ENCODE data around the gene SLC6A16.
"Not testable (repeated sequence)": the region's sequence is repeated elsewhere in the genome, so short reads cannot be mapped to it uniquely, and the experiment has no call there.

Gene SLC6A16

DNA sequence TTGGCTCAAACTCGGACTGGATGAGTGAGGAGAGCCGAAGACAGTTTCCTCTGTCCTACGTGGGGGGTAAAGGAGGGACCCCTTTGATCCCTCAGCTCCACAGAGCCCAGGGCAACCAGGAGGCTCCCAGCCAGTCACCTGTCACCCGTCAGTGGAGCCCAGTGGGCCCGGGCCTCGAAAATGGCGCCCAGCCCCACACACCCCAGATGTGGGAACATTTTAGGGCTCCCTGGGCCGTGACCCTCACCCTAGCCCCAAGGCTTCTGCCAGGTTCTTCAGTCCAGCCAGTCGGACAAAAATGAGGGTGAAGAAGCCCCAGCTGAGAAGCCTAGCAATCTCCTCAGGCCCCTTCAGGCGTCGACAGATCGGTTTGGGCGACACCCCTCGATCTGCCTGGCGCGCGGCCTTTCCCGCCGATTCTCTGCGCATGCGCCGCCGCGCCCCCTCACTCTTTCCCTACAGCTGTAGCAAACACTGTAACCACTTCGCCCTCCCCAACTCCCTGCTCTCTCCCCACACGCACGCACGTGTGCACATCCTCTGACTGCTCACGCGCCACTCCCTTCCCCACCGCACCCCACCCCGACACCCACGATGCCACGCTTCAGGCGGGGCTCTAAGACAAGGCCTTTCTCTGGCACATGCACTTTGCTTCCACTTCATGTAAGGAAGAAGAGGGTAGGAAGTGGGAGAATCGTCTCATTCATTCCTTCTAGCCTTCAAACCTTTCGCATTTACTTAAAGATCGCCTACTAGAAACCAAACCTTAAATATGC lies at the start of gene SLC6A16:
SLC6A16 (minus strand) TSS at position 391 of the 776 bp plus-strand sequence. CDS start 13,844 bp downstream, outside the sequence.
- no peaks in the 10 kb centered on the region for H3K9me3 ChIP-seq (ENCODE audit: control insufficient read depth, insufficient read depth, low read length)
- H3K4me1 ChIP-seq (ENCODE audit: insufficient read depth, low read length), result no peaks in the 10 kb centered on the region
- no peaks in the 10 kb centered on the region; the same call in 1 of the 2 replicates for H3K36me3 ChIP-seq (ENCODE audit: insufficient read depth, low read length)
- H3K9ac ChIP-seq (ENCODE audit: low read depth, low read length), result no peak within 1 kb of the TSS

GRCh38 chr19:49373174-49373573 lies 48.2 kb upstream of the SLC6A16 start:
- H3K9me3 ChIP-seq (ENCODE audit: control insufficient read depth, insufficient read depth, low read length), result peaks cover 14% of the 10 kb centered on the region
- not testable (repeated sequence) for H3K36me3 ChIP-seq (ENCODE audit: insufficient read depth, low read length); H3K4me1 ChIP-seq (ENCODE audit: insufficient read depth, low read length); H3K9ac ChIP-seq (ENCODE audit: low read depth, low read length)

DNA sequence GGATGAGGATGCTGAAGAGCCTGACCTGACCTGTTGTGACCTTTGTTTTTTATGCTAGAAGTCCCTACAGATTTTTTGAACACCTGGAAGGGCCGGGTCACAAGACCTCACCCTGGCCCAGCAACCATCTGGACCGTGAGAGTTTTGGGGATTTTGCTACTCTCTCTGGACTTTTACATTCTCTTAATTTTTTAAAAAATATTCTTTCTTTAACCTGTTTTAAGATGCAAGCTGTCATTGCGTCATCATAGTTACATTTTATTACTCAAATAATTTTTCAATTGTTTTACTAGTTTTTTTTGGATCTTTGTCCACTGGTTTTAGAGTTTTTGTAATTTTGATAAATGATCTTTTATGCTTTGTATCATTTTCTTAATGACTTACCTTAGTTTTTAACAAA lies 46.2 kb upstream of the SLC6A16 start:
- H3K9me3 ChIP-seq (ENCODE audit: control insufficient read depth, insufficient read depth, low read length), result peaks cover 14% of the 10 kb centered on the region
- H3K9ac ChIP-seq (ENCODE audit: low read depth, low read length), result no peak overlapping the region
- H3K4me1 ChIP-seq (ENCODE audit: insufficient read depth, low read length), result no peaks in the 10 kb centered on the region
- H3K36me3 ChIP-seq (ENCODE audit: insufficient read depth, low read length), result no peaks in the 10 kb centered on the region

- H3K9me3 ChIP-seq (ENCODE audit: control insufficient read depth, insufficient read depth, low read length), result peaks cover 14% of the 10 kb centered on the region
Measured at GRCh38 chr19:49368711-49369358, 43.8 kb upstream of the SLC6A16 start.

GRCh38 chr19:49366110-49366509 lies 41.1 kb upstream of the SLC6A16 start:
- H3K9ac ChIP-seq (ENCODE audit: low read depth, low read length), result no peak overlapping the region
- no peaks in the 10 kb centered on the region for H3K36me3 ChIP-seq (ENCODE audit: insufficient read depth, low read length)
- H3K4me1 ChIP-seq (ENCODE audit: insufficient read depth, low read length), result no peaks in the 10 kb centered on the region; the same call in 1 of the 2 replicates
- H3K9me3 ChIP-seq (ENCODE audit: control insufficient read depth, insufficient read depth, low read length), result peaks cover 14% of the 10 kb centered on the region

More at GRCh38 chr19:49368711-49369358, 43.8 kb upstream of the SLC6A16 start:
- Histone ChIP-seq H3K9ac (ENCODE audit: low read depth, low read length) (no peak overlapping the region), H3K4me1 (ENCODE audit: insufficient read depth, low read length) (no peaks in the 10 kb centered on the region; the same call in 1 of the 2 replicates), H3K36me3 (ENCODE audit: insufficient read depth, low read length) (no peaks in the 10 kb centered on the region)

DNA sequence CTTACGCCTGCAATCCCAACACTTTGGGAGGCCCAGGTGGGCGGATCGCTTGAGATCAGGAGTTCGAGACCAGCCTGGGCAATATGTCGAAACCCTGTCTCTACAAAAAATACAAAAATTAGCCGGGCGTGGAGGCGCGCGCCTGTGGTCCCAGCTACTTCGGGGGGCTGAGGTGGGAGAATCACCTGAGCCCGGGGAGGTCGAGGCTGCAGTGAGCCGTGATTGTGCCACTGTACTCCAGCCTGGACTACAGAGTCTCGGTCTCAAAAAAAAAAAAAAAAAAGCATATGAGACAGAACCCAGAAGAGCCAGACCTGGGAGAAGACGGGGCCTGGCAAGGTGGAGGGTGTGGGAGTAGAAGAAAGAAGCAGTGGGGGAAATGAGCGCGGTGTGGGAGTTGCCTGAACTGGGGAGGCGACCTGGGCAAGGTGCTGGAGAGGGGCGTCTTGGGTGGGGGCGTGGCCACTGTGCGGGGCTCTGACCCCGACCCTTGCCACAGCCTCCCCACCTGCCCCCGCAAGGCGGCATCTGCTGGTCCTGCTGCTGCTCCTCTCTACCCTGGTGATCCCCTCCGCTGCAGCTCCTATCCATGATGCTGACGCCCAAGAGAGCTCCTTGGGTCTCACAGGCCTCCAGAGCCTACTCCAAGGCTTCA lies 39.2 kb upstream of the SLC6A16 start:
- no peaks in the 10 kb centered on the region for H3K36me3 ChIP-seq (ENCODE audit: insufficient read depth, low read length)
- peak overlapping the region; percentile 49; the same call in 1 of the 2 replicates for H3K9ac ChIP-seq (ENCODE audit: low read depth, low read length)
- H3K4me1 ChIP-seq (ENCODE audit: insufficient read depth, low read length), result no peaks in the 10 kb centered on the region; the same call in 1 of the 2 replicates
- peaks cover 8% of the 10 kb centered on the region; the same call in 1 of the 2 replicates for H3K9me3 ChIP-seq (ENCODE audit: control insufficient read depth, insufficient read depth, low read length)

DNA sequence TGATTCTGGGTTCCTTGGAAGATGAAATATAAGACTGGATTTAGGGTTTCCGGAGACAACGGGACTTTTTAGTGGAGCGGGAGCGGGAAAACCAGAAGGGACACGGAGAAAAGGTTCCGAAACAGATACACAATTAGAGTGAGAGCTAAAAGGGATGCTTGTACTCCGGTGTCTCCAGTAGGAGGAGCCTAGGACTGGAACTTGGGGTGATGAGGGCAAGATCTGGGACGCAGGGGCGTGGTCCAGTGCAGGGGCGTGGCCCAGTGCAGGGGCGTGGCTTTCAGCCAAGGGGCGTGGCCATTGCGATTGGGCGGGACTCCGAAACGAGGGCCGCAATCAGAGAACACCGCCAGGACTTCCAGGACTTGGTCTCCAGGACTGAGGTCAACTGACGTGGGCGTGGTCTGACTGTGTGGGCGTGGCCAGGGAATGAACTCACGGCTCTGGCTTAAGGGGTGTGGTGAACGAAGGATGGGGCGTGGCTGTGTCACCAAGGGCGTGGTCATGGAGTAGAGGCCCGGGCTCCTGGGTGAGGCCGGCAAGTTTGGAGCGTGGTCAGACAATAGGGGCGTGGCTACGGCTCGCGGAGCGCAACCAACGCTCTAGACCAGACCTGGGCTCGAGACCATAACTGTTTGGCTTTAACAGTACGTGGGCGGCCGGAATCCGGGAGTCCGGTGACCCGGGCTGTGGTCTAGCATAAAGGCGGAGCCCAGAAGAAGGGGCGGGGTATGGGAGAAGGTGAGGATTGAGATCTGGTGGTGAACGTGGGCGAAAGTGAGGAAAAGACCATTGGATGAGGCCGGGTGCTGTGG lies 38.5 kb upstream of the SLC6A16 start, which contains the start of gene DKKL1:
DKKL1 (plus strand) TSS at position 610 of the 815 bp plus-strand sequence; CDS start at position 732, 122 bp downstream.
- H3K36me3 ChIP-seq (ENCODE audit: insufficient read depth, low read length), result no peaks in the 10 kb centered on the region; the same call in 1 of the 2 replicates
- no peaks in the 10 kb centered on the region; the same call in 1 of the 2 replicates for H3K4me1 ChIP-seq (ENCODE audit: insufficient read depth, low read length)
- H3K9me3 ChIP-seq (ENCODE audit: control insufficient read depth, insufficient read depth, low read length), result 0 out of 2 replicates have a peak, but pooled peaks cover under 1% of the 10 kb centered on the region
- H3K9ac ChIP-seq (ENCODE audit: low read depth, low read length), result peak within 1 kb of the TSS; percentile 97; the same call in 1 of the 2 replicates

DNA sequence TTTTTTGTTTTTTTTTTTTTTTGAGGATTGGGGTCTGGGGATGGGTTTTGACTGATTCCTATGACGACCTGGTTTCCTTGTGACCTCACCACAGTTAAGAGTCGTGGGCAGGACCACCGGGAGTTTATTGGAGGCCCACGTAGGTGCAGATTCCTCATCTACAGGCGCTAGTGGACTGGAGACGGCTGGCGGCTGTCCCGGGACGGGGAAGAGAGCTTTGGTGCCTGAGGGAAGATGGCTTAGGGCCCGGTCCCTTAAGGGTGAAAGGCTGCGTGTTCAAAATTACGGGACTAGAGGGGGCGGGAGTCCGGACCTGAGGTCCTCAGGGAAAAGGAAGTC lies 37.9 kb upstream of the SLC6A16 start:
- Histone ChIP-seq H3K4me1 (ENCODE audit: insufficient read depth, low read length) (no peaks in the 10 kb centered on the region; the same call in 1 of the 2 replicates), H3K9me3 (ENCODE audit: control insufficient read depth, insufficient read depth, low read length) (no peaks in the 10 kb centered on the region), H3K36me3 (ENCODE audit: insufficient read depth, low read length) (no peaks in the 10 kb centered on the region; the same call in 1 of the 2 replicates), H3K9ac (ENCODE audit: low read depth, low read length) (peak overlapping the region; percentile 97; the same call in 1 of the 2 replicates)

DNA sequence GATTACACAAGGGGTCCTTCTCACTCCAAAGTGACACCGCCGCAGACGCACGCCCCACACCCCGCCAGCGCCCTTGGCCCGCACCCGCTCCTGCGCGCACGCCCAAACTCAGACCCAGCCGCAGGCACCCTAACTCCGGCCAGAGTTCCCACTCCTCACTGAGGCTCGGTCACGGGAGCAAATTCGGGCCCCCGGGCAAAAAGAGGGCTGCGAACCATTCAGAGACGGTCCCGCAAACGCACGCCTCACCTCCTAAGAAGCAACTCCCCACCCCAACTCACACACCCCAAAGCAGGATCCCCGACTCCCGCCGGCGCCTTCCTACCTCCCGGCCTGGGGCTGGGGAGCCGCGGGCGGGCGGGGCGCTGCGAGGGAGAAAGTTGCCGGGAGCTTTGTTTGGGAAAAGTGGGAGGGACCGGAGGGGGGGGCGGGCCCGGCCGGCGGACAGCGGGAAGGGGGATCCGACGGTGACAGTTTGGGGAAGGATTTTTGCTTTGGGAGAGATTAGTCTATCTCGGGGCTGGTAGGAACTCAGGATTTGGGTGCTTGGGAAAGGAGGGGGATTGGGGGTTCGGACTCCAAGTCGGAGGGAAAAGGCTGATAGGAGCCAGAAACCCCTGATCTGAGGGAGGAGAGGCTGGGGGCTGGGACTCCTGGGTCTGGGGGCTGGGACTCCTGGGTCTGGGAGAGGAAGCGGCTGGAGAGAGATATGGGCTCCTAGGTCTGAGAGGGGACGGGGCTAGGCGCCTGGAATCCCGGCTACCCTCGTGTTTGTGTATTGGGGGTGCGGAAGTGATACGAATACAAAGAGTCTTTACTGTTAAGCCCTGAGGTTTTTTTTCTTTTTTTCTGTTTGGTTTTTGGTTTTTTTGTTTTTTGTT lies 37.3 kb upstream of the SLC6A16 start, which contains the start of gene TEAD2:
TEAD2 (minus strand) TSS at position 369 of the 881 bp plus-strand sequence. CDS start 2,341 bp downstream, outside the sequence.
- Histone ChIP-seq H3K36me3 (ENCODE audit: insufficient read depth, low read length) (no peaks in the 10 kb centered on the region; the same call in 1 of the 2 replicates), H3K9ac (ENCODE audit: low read depth, low read length) (peak within 1 kb of the TSS; percentile 97)

GRCh38 chr19:49361438-49362047 lies 36.6 kb upstream of the SLC6A16 start:
- Histone ChIP-seq H3K9me3 (ENCODE audit: control insufficient read depth, insufficient read depth, low read length) (no peaks in the 10 kb centered on the region), H3K36me3 (ENCODE audit: insufficient read depth, low read length) (no peaks in the 10 kb centered on the region; the same call in 1 of the 2 replicates), H3K9ac (ENCODE audit: low read depth, low read length) (peak overlapping the region; percentile 97), H3K4me1 (ENCODE audit: insufficient read depth, low read length) (no peaks in the 10 kb centered on the region; the same call in 1 of the 2 replicates)

More for the DNA sequence above, 37.3 kb upstream of the SLC6A16 start, which contains the start of gene TEAD2:
- Histone ChIP-seq H3K4me1 (ENCODE audit: insufficient read depth, low read length) (no peaks in the 10 kb centered on the region; the same call in 1 of the 2 replicates), H3K9me3 (ENCODE audit: control insufficient read depth, insufficient read depth, low read length) (no peaks in the 10 kb centered on the region)

- H3K9ac ChIP-seq (ENCODE audit: low read depth, low read length), result no peak overlapping the region
- H3K36me3 ChIP-seq (ENCODE audit: insufficient read depth, low read length), result no peaks in the 10 kb centered on the region; the same call in 1 of the 2 replicates
Measured at GRCh38 chr19:49359851-49360820, 35.1 kb upstream of the SLC6A16 start.

More at GRCh38 chr19:49359851-49360820, 35.1 kb upstream of the SLC6A16 start:
- Histone ChIP-seq H3K9me3 (ENCODE audit: control insufficient read depth, insufficient read depth, low read length) (no peaks in the 10 kb centered on the region), H3K4me1 (ENCODE audit: insufficient read depth, low read length) (no peaks in the 10 kb centered on the region; the same call in 1 of the 2 replicates)
